A549 treated with Mapracorat at 1 μM for 4 hours (cell line): ENCODE results near the gene UGT3A1. TPM values are rescaled to one million over a fixed set of nuclear protein-coding genes. Genes with fewer than 3 reads are reported as not detected.

Experiments
- total RNA-seq: library from RNA; stranded (reverse); fragments of 200-300 nt; extraction: Qiagen RNA extraction; gene quantifications from 5 replicates; pipeline ENCODE4 v1.2.3, GENCODE V29; 2022

UGT3A1 gene
- not detected in 5 replicates for total RNA-seq

GRCh38 chr5:35990941-35991611, at the start of gene UGT3A1:
Gene UGT3A1 (minus strand): TSS chr5:35991390. CDS start chr5:35991240, 150 bp downstream.

GRCh38 chr5:35938568-35939227, 52.5 kb downstream of the UGT3A1 start, which contains the start of gene CAPSL:
Gene CAPSL (minus strand): TSS chr5:35938622. CDS start chr5:35921120, 17,502 bp downstream.

Other genes starting within 250 kb of the UGT3A1 start
- 0.24 to 0.46 TPM (median 0.36 TPM) in 5 replicates for gene IL7R, start 134.5 kb downstream of the UGT3A1 start, total RNA-seq
- gene CAPSL, start 52.8 kb downstream of the UGT3A1 start, total RNA-seq, result not detected in 5 replicates
- not detected in 5 replicates for gene UGT3A2, start 75.5 kb upstream of the UGT3A1 start, total RNA-seq
- 0.90 to 1.6 TPM (median 1.5 TPM) in 5 replicates for gene LMBRD2, start 160.5 kb upstream of the UGT3A1 start, total RNA-seq
- gene SKP2, start 160.7 kb upstream of the UGT3A1 start, total RNA-seq, result 15.0 to 21.6 TPM (median 20.2 TPM) in 5 replicates